ENCODE data around the gene MAFG. TPM values are rescaled to one million over a fixed set of nuclear protein-coding genes. Genes with fewer than 3 reads are reported as not detected.
A peak's percentile ranks its signal among the peaks of the same experiment; 100 is the strongest.
"Not testable (repeated sequence)": the region's sequence is repeated elsewhere in the genome, so short reads cannot be mapped to it uniquely, and the experiment has no call there.

Gene MAFG
- total RNA-seq, 1 experiment from 2014 or later: 25.2 TPM

DNA sequence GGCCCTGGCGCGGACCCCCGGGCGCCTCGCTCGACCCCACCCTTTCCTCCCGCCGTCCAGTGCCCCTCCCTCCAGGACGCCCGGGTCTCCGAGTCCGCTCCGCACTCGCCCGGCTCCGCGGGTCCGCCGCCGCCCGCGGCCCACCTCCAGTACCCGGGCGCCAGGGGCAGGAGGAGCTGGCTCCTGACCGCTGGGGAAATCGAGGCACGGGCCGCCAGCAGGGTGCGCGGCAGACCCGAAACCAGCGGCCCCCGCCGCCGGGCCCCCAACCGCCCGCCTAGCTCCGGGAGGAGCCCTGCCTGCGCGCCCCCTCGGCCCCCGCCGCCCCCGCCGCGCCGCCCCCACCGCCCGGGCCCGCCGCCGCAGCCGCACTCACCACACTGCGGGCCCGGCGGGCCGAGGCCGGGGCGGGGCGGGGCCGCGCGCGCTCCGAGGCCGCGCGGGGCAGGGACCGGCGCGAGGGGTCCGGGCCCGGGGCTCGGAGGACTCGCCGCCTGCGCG, 333 bp downstream of the MAFG start:
- peak overlapping the region; percentile 91 for H3K4me3 ChIP-seq
- H3K4me1 ChIP-seq (replicated peaks): peaks cover 33% of the 10 kb centered on the region
- 0 out of 2 replicates have a peak, but pooled peaks cover 2% of the 10 kb centered on the region for H3K27me3 ChIP-seq (replicated peaks)
- H3K36me3 ChIP-seq: peaks cover 12% of the 10 kb centered on the region
- H3K9me3 ChIP-seq (replicated peaks): no peaks in the 10 kb centered on the region
- DNase-seq (ENCODE audit: low read depth in 1 of 2, low spot score in 2 of 2): no peak
- H3K27ac ChIP-seq: peak overlapping the region; percentile 95

- H3K4me1 ChIP-seq (replicated peaks): peaks cover 33% of the 10 kb centered on the region
- no peaks in the 10 kb centered on the region for H3K27me3 ChIP-seq (replicated peaks)
- H3K27ac ChIP-seq: peak overlapping the region; percentile 95
- H3K9me3 ChIP-seq (replicated peaks): no peaks in the 10 kb centered on the region
- peak overlapping the region; percentile 91 for H3K4me3 ChIP-seq
- peaks cover 17% of the 10 kb centered on the region for H3K36me3 ChIP-seq
- peak; percentile 77 to 90 for DNase-seq (ENCODE audit: low read depth in 1 of 2, low spot score in 2 of 2)
Measured at GRCh38 chr17:81926451-81927151, 934 bp downstream of the MAFG start.

DNA sequence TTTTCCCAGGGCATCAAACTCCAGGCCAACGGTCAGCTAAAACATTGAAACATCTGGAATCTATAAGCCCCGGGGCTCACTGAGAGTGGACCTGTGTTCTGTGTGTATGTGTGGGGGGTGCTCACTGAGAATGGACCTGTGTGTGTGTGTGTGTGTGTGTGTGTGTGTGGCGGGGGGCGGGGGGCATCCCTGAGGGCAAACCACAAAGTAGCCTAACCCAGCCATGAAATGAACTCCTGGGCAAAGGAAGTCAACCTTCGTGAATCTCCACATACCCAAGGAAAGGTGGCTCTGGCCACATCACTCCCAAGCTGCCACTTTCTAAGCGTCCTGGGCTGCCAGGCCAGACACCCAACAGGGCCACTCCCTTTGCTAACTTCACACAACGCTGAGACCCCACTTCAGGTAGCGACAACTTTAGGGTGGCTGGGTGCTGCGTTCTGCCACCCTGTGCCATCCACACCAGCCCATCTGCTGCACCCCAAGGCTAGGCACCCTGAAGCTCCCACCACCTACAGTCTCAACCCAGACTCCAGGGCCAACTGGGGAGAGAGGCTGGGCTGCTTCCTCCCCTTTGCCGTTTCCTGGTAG, 1.6 kb downstream of the MAFG start:
- peaks cover 33% of the 10 kb centered on the region for H3K4me1 ChIP-seq (replicated peaks)
- H3K27me3 ChIP-seq (replicated peaks): no peaks in the 10 kb centered on the region
- H3K27ac ChIP-seq: peak overlapping the region; percentile 95
- no peaks in the 10 kb centered on the region for H3K9me3 ChIP-seq (replicated peaks)
- H3K36me3 ChIP-seq: peaks cover 20% of the 10 kb centered on the region
- peak overlapping the region; percentile 91 for H3K4me3 ChIP-seq
- DNase-seq (ENCODE audit: low read depth in 1 of 2, low spot score in 2 of 2): no peak

- Histone ChIP-seq H3K9me3 (replicated peaks) (no peaks in the 10 kb centered on the region), H3K36me3 (peaks cover 32% of the 10 kb centered on the region), H3K4me3 (no peak overlapping the region), H3K4me1 (replicated peaks) (peaks cover 33% of the 10 kb centered on the region), H3K27me3 (replicated peaks) (no peaks in the 10 kb centered on the region), H3K27ac (no peak overlapping the region)
- no peak for DNase-seq (ENCODE audit: low read depth in 1 of 2, low spot score in 2 of 2)
Measured at GRCh38 chr17:81924557-81925532, 2.7 kb downstream of the MAFG start.

DNA sequence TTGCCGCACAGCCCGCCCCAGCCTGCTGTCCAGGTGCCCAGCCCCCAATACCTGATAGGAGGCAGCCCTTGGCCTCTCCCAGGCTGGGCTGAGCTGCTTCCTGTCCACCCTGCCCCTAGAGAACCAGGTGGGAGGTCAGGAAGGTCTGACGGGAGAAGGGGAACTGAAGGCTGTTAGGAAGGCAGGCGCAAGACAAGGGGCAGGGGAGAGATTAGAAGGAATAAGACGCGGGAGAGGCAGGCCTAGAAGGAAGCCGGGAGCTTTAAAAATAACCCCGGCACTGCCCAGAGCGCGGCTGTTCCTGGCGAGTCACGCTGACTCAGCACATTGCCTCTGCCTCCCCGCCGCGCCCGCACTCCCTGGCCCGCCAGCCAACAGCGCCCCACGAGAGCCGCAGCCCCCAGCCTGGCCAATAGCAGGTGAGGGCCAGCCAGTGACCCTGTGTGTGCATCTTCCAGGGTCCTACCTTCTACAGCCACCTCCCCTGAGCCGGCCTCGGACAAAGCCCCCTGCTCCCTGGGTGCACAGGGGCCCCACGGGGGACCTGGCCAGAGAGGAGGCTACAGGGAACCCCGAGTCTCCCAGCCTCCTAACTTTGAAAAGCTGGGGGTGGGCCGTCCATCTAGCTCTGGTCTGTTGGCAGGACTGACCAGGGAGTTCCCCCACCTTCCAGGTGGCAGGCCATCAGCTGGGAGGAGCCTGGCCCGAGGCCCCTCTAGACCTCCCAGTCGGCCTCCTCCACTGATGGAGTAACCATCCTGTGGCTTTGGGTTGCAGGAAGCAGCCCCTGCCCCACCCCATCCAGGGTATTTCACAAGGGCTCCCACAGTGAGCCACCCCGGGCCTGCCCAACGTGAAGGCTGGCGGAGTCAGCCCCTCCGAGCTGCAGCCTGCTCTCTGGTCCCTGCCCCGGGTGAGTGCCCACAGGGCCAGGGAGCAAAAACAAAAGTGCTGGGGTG, 4.0 kb downstream of the MAFG start:
- no peak overlapping the region for H3K4me3 ChIP-seq
- peak overlapping the region; percentile 42 for H3K27ac ChIP-seq
- H3K36me3 ChIP-seq: peaks cover 40% of the 10 kb centered on the region
- DNase-seq (ENCODE audit: low read depth in 1 of 2, low spot score in 2 of 2): no peak
- H3K4me1 ChIP-seq (replicated peaks): peaks cover 32% of the 10 kb centered on the region
- H3K27me3 ChIP-seq (replicated peaks): no peaks in the 10 kb centered on the region
- no peaks in the 10 kb centered on the region for H3K9me3 ChIP-seq (replicated peaks)

GRCh38 chr17:81922566-81923301, 4.8 kb downstream of the MAFG start:
- H3K4me3 ChIP-seq: no peak overlapping the region

GRCh38 chr17:81921996-81922565, 5.5 kb downstream of the MAFG start:
- Histone ChIP-seq H3K4me3 (no peak overlapping the region), H3K36me3 (peaks cover 44% of the 10 kb centered on the region)

More at GRCh38 chr17:81922566-81923301, 4.8 kb downstream of the MAFG start:
- peaks cover 43% of the 10 kb centered on the region for H3K36me3 ChIP-seq
- DNase-seq (ENCODE audit: low read depth in 1 of 2, low spot score in 2 of 2): no peak
- H3K4me1 ChIP-seq (replicated peaks): peaks cover 24% of the 10 kb centered on the region
- H3K27me3 ChIP-seq (replicated peaks): no peaks in the 10 kb centered on the region
- H3K27ac ChIP-seq: no peak overlapping the region
- no peaks in the 10 kb centered on the region for H3K9me3 ChIP-seq (replicated peaks)

GRCh38 chr17:81921537-81921862, 6.0 kb downstream of the MAFG start:
- DNase-seq (ENCODE audit: low read depth in 1 of 2, low spot score in 2 of 2): no peak
- Histone ChIP-seq H3K4me3 (no peak overlapping the region), H3K36me3 (peaks cover 42% of the 10 kb centered on the region), H3K9me3 (replicated peaks) (no peaks in the 10 kb centered on the region), H3K4me1 (replicated peaks) (peaks cover 29% of the 10 kb centered on the region), H3K27me3 (replicated peaks) (no peaks in the 10 kb centered on the region), H3K27ac (no peak overlapping the region)

More at GRCh38 chr17:81921996-81922565, 5.5 kb downstream of the MAFG start:
- no peak for DNase-seq (ENCODE audit: low read depth in 1 of 2, low spot score in 2 of 2)
- H3K27me3 ChIP-seq (replicated peaks): no peaks in the 10 kb centered on the region
- peaks cover 25% of the 10 kb centered on the region for H3K4me1 ChIP-seq (replicated peaks)
- H3K27ac ChIP-seq: no peak overlapping the region
- H3K9me3 ChIP-seq (replicated peaks): no peaks in the 10 kb centered on the region

- H3K9me3 ChIP-seq (replicated peaks): no peaks in the 10 kb centered on the region
- no peak overlapping the region for H3K4me3 ChIP-seq
- DNase-seq (ENCODE audit: low read depth in 1 of 2, low spot score in 2 of 2): no peak
- peaks cover 47% of the 10 kb centered on the region for H3K36me3 ChIP-seq
- H3K27me3 ChIP-seq (replicated peaks): no peaks in the 10 kb centered on the region
- no peak overlapping the region for H3K27ac ChIP-seq
- H3K4me1 ChIP-seq (replicated peaks): peaks cover 24% of the 10 kb centered on the region
Measured at GRCh38 chr17:81920612-81921536, 6.7 kb downstream of the MAFG start.

DNA sequence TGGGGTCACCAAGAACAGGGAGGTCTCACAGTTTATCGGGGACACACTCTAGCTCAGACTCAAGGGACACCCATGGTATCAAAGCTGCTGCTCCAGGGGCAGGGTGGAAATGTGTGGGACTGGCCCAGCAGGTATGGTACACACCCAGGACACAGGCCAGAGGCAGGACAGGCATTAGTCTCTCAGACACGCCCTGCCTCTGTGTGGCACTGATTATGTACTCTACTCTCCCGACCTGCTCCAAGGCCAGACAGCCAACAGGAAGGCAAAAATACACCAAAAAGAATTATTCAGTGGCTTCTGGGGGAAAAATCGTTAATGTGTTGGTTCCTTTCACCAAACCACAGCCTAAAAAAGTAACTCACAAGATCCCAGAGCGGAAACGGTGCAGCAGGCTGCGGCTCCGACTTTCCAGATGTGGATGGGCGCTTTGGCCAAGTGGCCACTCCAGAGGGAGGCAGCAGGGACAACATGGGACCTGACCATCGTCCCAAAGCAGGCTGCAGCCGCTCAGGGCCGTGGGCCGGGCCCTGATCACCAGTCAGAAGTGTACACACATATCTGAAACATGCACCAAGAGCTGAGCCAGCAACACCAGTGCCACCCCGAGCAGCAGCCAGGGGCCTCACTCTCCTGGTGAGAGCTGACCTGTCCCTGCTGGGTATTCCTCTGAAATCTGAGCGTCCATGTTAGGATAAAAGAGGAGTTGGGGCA, 8.5 kb downstream of the MAFG start:
- DNase-seq (ENCODE audit: low read depth in 1 of 2, low spot score in 2 of 2): no peak

DNA sequence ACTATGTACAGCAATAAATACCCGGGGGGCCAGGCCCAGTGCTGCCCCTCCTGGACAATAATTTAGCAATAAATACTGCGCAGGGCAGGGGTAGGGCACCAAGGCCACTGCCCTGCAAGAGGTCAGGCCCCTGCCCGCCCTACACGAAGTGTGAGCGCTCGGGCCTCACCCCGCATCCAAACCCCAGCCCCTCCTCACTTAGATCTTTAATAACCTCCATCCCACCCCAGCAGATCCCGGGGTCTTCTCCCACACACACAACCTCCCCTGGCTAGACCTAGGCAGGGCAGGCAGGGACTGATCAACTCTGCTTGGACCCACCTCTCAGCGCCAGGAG, 9.2 kb downstream of the MAFG start:
- H3K27me3 ChIP-seq (replicated peaks); H3K27ac ChIP-seq; DNase-seq (ENCODE audit: low read depth in 1 of 2, low spot score in 2 of 2); H3K9me3 ChIP-seq (replicated peaks): not testable (repeated sequence)
- Histone ChIP-seq H3K4me1 (replicated peaks) (peaks cover 10% of the 10 kb centered on the region), H3K4me3 (peak overlapping the region; percentile 97), H3K36me3 (peaks cover 72% of the 10 kb centered on the region)

More for the DNA sequence above, 8.5 kb downstream of the MAFG start:
- peaks cover 65% of the 10 kb centered on the region for H3K36me3 ChIP-seq
- H3K9me3 ChIP-seq (replicated peaks): no peaks in the 10 kb centered on the region
- no peak overlapping the region for H3K4me3 ChIP-seq
- no peaks in the 10 kb centered on the region for H3K27me3 ChIP-seq (replicated peaks)
- H3K4me1 ChIP-seq (replicated peaks): peaks cover 17% of the 10 kb centered on the region
- no peak overlapping the region for H3K27ac ChIP-seq

All from SJSA1 (cell line).